HL-60 (cell line): Measurements from ENCODE around the gene ZNF350.

Experiments
- DNase-seq, 2 experiments: peaks; one replicate each; pipeline ENCODE4 v3.0.0-alpha.2; 2010 to 2020; ENCODE audit warnings: low read depth in 1 of 2, low spot score in 1 of 2
- H3K27ac ChIP-seq: fragments of 250-450 bp; sonication (Bioruptor Pico); replicated peaks from 2 replicates; pipeline ENCODE4 v1.5.1; 2020; ENCODE audit warnings: mild to moderate bottlenecking, moderate library complexity
- H3K27me3 ChIP-seq: fragments of 250-450 bp; sonication (Bioruptor Pico); 2 replicates; pipeline ENCODE4 v1.5.1; 2021; ENCODE audit warnings: mild to moderate bottlenecking, moderate library complexity; ENCODE audit not compliant: insufficient read depth, poor library complexity, severe bottlenecking
- H3K4me3 ChIP-seq: replicated peaks from 2 replicates; pipeline ENCODE4 v1.5.1; 2011; ENCODE audit warnings: mild to moderate bottlenecking, control low read depth, low read length; ENCODE audit not compliant: insufficient read depth
- GABPA ChIP-seq: IDR thresholded peaks from 2 replicates; pipeline ENCODE4 v1.6.1; 2012; ENCODE audit warnings: low read depth
- POLR2AphosphoS5 ChIP-seq: IDR thresholded peaks from 2 replicates; pipeline ENCODE4 v1.6.1; 2012; ENCODE audit warnings: low read depth
- SPI1 ChIP-seq: IDR thresholded peaks from 2 replicates; pipeline ENCODE4 v1.6.1; 2012; ENCODE audit warnings: low read depth, mild to moderate bottlenecking, borderline replicate concordance
- TF ChIP-seq, protein P1 (sequence below): IDR thresholded peaks from one replicate; pipeline ENCODE4 v1.5.1; 2011; ENCODE audit warnings: low read length, control low read depth, inconsistent platforms; ENCODE audit not compliant: insufficient read depth
- TF ChIP-seq, protein P2 (sequence below): IDR thresholded peaks from 2 replicates; pipeline ENCODE4 v1.6.1; 2012; ENCODE audit warnings: low read depth; ENCODE audit not compliant: insufficient replicate concordance

ZNF350 gene

DNA sequence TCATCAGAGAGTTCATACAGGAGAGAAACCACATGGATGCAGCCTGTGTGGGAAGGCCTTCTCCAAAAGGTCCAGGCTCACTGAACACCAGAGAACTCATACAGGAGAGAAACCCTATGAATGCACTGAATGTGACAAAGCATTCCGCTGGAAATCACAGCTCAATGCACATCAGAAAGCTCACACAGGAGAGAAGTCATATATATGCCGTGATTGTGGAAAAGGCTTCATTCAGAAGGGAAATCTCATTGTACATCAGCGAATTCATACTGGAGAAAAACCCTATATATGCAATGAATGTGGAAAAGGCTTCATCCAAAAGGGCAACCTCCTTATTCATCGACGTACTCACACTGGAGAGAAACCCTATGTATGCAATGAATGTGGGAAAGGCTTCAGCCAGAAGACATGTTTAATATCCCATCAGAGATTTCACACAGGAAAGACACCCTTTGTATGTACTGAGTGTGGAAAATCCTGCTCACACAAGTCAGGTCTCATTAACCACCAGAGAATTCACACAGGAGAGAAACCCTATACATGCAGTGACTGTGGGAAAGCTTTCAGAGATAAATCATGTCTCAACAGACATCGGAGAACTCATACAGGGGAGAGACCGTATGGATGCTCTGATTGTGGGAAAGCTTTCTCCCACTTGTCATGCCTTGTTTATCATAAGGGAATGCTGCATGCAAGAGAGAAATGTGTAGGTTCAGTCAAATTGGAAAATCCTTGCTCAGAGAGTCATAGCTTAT, 41.7 kb downstream of the ZNF350 start:
- TF ChIP-seq, protein P1, sequence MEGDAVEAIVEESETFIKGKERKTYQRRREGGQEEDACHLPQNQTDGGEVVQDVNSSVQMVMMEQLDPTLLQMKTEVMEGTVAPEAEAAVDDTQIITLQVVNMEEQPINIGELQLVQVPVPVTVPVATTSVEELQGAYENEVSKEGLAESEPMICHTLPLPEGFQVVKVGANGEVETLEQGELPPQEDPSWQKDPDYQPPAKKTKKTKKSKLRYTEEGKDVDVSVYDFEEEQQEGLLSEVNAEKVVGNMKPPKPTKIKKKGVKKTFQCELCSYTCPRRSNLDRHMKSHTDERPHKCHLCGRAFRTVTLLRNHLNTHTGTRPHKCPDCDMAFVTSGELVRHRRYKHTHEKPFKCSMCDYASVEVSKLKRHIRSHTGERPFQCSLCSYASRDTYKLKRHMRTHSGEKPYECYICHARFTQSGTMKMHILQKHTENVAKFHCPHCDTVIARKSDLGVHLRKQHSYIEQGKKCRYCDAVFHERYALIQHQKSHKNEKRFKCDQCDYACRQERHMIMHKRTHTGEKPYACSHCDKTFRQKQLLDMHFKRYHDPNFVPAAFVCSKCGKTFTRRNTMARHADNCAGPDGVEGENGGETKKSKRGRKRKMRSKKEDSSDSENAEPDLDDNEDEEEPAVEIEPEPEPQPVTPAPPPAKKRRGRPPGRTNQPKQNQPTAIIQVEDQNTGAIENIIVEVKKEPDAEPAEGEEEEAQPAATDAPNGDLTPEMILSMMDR: no peak
- TF ChIP-seq, protein P2, sequence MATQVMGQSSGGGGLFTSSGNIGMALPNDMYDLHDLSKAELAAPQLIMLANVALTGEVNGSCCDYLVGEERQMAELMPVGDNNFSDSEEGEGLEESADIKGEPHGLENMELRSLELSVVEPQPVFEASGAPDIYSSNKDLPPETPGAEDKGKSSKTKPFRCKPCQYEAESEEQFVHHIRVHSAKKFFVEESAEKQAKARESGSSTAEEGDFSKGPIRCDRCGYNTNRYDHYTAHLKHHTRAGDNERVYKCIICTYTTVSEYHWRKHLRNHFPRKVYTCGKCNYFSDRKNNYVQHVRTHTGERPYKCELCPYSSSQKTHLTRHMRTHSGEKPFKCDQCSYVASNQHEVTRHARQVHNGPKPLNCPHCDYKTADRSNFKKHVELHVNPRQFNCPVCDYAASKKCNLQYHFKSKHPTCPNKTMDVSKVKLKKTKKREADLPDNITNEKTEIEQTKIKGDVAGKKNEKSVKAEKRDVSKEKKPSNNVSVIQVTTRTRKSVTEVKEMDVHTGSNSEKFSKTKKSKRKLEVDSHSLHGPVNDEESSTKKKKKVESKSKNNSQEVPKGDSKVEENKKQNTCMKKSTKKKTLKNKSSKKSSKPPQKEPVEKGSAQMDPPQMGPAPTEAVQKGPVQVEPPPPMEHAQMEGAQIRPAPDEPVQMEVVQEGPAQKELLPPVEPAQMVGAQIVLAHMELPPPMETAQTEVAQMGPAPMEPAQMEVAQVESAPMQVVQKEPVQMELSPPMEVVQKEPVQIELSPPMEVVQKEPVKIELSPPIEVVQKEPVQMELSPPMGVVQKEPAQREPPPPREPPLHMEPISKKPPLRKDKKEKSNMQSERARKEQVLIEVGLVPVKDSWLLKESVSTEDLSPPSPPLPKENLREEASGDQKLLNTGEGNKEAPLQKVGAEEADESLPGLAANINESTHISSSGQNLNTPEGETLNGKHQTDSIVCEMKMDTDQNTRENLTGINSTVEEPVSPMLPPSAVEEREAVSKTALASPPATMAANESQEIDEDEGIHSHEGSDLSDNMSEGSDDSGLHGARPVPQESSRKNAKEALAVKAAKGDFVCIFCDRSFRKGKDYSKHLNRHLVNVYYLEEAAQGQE: no peak
- TF ChIP-seq POLR2AphosphoS5 (no peak), SPI1 (no peak), GABPA (no peak)
- Histone ChIP-seq H3K4me3 (no peak overlapping the region), H3K27me3 (no peaks in the 10 kb centered on the region), H3K27ac (no peak overlapping the region)
- DNase-seq: no peak

DNA sequence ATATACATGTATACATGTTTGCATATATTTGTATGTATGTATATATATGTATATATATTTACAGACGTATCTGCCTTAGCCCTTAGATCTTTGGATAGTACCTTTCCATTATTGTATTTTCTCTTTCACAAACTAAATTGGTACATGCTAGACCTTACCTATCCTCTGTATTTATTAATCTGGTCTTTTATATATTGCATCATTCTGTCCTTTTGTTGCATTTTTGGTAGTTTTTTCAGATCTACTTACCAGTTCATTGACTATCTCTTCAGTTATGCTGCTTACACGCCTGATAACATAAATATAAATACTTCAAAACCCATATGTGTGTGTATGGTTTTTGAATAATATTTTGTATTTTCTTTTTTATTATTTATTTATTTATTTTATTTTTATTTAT, 47.7 kb downstream of the ZNF350 start:
- Histone ChIP-seq H3K4me3 (no peak overlapping the region), H3K27me3 (no peaks in the 10 kb centered on the region), H3K27ac (no peak overlapping the region)
- TF ChIP-seq SPI1 (no peak), POLR2AphosphoS5 (no peak), GABPA (no peak)
- TF ChIP-seq, protein P2: no peak
- TF ChIP-seq, protein P1: no peak
- no peak for DNase-seq

DNA sequence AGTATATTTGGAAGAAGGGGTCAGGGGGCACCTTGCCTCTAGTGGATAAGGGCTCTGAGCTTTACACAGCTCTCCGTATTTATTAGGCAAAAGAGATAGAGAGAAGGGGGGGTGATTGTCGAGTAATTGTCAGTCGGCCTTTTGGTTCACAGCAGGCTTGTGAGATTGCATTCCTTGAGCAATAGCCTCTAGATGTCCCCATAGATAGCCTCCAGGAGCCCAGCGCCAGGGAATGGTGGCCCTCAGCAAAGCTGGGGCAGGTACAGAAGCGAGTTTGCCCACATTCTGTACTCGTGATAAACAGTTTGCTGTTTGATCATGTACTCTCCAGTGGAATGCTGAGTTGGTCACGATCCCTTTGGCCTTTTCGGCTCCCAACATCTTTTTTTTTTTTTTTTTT, 54.7 kb downstream of the ZNF350 start:
- no peak for DNase-seq
- TF ChIP-seq SPI1 (no peak), POLR2AphosphoS5 (no peak), GABPA (no peak)
- TF ChIP-seq, protein P1: no peak
- TF ChIP-seq, protein P2: no peak
- Histone ChIP-seq H3K27me3 (no peaks in the 10 kb centered on the region), H3K27ac (no peak overlapping the region), H3K4me3 (no peak overlapping the region)
